Activated CD4-positive, alpha-beta T cell treated with anti-CD3 and anti-CD28 coated beads, Interleukin-2, amount 10 ng/mL, durations not matched to agents 7 days and 5 days (primary cell): ENCODE data around the gene CACNA1D. TPM values are rescaled to one million over a fixed set of nuclear protein-coding genes. Genes with fewer than 3 reads are reported as not detected.

Experiments
- CTCF ChIA-PET: fragments of 350-600 bp; sonication (Branson Sonifier 250); formaldehyde crosslinking; loops from one replicate; lab custom pipeline; 2021; ENCODE audit warnings: antibody characterized with exemption; lab: Charles Lee
- POLR2A ChIA-PET: fragments of 350-600 bp; sonication (Branson Sonifier 250); formaldehyde crosslinking; loops from one replicate; lab custom pipeline; 2021; ENCODE audit warnings: antibody characterized with exemption; lab: Charles Lee
- DNase-seq: peaks from one replicate; pipeline ENCODE4 v3.0.0-alpha.2; 2020
- H3K27ac Mint-ChIP-seq: one replicate; pipeline ENCODE4 v1.8.0; 2021; ENCODE audit warnings: mild to moderate bottlenecking, moderate library complexity, mixed read lengths
- H3K27me3 Mint-ChIP-seq: one replicate; pipeline ENCODE4 v1.8.0; 2021; ENCODE audit warnings: mixed read lengths
- H3K36me3 Mint-ChIP-seq: one replicate; pipeline ENCODE4 v1.8.0; 2021; ENCODE audit warnings: low read depth, mixed read lengths
- H3K4me1 Mint-ChIP-seq: one replicate; pipeline ENCODE4 v1.8.0; 2021; ENCODE audit warnings: mixed read lengths
- H3K4me3 Mint-ChIP-seq: one replicate; pipeline ENCODE4 v1.8.0; 2021; ENCODE audit warnings: mild to moderate bottlenecking, moderate library complexity, mixed read lengths
- H3K9me3 Mint-ChIP-seq: one replicate; pipeline ENCODE4 v1.8.0; 2021; ENCODE audit warnings: mixed read lengths
- total RNA-seq, 2 experiments: library from RNA; stranded (reverse); gene quantifications; one replicate each; pipeline ENCODE4 v1.2.3, GENCODE V29; 2021

CACNA1D gene
- total RNA-seq, 2 experiments from 2014 or later, result 0.15 to 0.33 TPM

DNA sequence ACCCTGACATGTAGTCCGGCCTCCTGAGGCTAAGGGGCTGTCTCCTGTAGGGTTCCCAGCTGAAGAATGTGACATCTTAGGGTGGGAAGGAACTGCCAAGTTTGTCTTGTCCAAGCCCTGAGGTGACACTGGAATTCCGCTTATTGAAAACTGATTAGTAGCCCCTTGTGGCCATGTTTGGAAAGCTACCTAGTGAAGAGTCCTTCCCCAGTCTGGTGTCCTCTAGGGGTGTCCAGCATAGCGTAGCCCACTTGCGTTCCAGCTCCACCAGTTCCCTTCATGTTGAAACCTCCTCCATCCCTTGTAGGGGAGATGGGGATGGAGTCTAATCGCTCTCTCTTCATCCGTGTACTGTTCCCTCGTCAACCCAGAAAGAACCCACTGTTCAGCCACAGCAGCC, 272.3 kb downstream of the CACNA1D start:
- Mint-ChIP-seq H3K4me1 (no peaks in the 10 kb centered on the region), H3K27me3 (peaks cover 16% of the 10 kb centered on the region), H3K36me3 (no peaks in the 10 kb centered on the region), H3K27ac (no peak overlapping the region), H3K9me3 (no peaks in the 10 kb centered on the region), H3K4me3 (no peak overlapping the region)
- CTCF ChIA-PET, result interaction anchor here (1.9 kb wide), 1 partner anchor 10 kb away, joined by 6 read pairs; no protein-coding TSS in a partner anchor
- POLR2A ChIA-PET, result no interaction called here
- no peak for DNase-seq

DNA sequence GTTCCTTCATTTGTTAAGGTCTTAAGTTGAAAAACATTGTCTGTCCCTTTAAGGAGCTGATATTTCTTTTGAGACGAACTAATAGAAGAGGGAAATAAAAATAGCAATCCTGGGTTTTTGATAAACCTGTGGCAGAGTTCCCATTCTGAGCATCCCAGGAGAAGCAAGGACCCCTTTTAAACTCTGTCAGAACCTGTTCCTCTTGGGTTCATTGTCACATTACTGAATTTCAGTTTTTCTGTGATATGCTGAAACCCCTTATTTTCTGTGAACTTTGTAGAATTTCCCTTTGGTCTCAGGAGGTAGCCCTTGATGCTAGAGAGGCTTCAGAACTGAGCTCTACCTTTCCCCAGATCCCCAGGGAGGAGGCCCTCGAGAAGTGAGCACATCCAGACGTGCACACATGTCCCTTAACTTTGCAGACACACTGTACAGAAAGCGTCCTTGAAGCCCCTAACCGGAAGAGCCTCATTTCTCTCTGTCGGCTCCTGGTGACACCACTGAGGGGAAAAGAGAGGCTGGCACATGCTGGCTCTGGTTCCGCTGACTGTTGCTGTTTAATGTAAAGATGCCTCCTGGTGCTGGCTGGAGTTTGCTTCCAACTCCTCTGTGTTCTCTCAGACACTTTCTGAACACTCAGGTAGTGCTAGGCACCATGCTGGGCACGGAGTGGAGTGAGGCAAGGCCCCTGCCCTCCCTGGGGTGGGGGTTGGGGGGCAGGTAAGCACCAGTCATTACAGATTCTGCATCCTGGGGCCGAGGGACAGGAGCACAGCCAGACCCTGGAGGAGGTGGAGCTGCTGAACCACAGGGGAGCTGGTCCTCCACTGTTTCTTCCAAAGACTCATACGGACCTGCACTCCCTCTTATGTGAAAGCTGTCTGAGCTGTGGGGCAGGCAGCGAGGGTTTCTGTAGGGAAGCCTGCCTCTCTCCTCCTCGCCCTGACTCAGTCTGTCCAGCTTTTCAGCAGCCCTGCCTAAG, 274.4 kb downstream of the CACNA1D start:
- DNase-seq, result no peak
- Mint-ChIP-seq H3K27ac (no peak overlapping the region), H3K4me3 (no peak overlapping the region), H3K27me3 (peaks cover 22% of the 10 kb centered on the region), H3K4me1 (no peaks in the 10 kb centered on the region), H3K9me3 (no peaks in the 10 kb centered on the region), H3K36me3 (no peaks in the 10 kb centered on the region)
- ChIA-PET CTCF (interaction anchor here (2.0 kb wide), 1 partner anchor 18 kb away, joined by 4 read pairs; no protein-coding TSS in a partner anchor), POLR2A (no interaction called here)

DNA sequence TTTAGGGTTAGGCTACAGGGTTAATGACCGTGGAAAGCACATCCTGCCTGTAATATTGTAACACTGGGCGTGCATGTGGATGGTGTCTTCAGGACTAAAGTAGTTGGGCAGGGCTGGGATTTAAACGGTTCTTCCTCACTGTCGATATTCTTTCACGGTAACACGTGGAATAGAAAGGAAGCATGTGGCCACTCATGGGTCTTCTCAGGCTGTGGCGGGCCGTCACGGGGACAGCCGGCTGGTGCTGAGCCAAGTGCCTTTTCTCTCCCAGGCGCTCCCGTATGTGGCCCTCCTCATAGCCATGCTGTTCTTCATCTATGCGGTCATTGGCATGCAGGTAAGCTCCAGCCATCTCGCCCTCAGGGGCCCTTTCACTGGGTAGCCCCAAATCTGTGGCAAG, 278.2 kb downstream of the CACNA1D start:
- peaks cover 25% of the 10 kb centered on the region for H3K27me3 Mint-ChIP-seq
- DNase-seq, result no peak
- ChIA-PET CTCF (no interaction called here), POLR2A (no interaction called here)
- H3K9me3 Mint-ChIP-seq, result no peaks in the 10 kb centered on the region
- no peak overlapping the region for H3K4me3 Mint-ChIP-seq
- no peaks in the 10 kb centered on the region for H3K36me3 Mint-ChIP-seq
- H3K4me1 Mint-ChIP-seq, result peaks cover 1% of the 10 kb centered on the region
- no peak overlapping the region for H3K27ac Mint-ChIP-seq

DNA sequence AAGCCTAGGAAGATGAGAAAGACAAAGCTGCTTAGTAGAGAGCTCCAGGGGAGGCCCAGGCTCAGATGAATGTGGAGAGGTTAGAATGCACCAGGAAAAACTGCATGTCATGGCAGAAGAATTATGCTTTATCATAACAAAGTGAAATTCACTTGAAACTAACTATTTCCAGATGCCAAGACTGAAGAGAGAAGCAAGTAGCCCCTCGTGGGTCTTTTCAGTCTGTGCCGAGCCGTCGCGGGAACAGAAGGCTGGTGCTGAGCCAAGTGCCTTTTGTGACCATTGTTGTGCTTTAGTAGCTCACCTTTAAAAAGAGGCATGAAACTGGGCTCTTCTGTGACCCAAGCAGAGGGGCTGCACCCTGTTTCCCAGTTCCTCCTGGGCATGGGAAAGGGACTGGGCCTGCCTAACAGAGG, 278.6 kb downstream of the CACNA1D start:
- Mint-ChIP-seq H3K27ac (no peak overlapping the region), H3K27me3 (peaks cover 25% of the 10 kb centered on the region), H3K36me3 (no peaks in the 10 kb centered on the region), H3K4me1 (peaks cover 3% of the 10 kb centered on the region), H3K4me3 (no peak overlapping the region), H3K9me3 (no peaks in the 10 kb centered on the region)
- ChIA-PET CTCF (no interaction called here), POLR2A (no interaction called here)
- DNase-seq, result no peak

- peaks cover 3% of the 10 kb centered on the region for H3K4me1 Mint-ChIP-seq
- ChIA-PET POLR2A (no interaction called here), CTCF (no interaction called here)
- DNase-seq, result no peak
- no peaks in the 10 kb centered on the region for H3K36me3 Mint-ChIP-seq
- H3K4me3 Mint-ChIP-seq, result no peak overlapping the region
- no peaks in the 10 kb centered on the region for H3K9me3 Mint-ChIP-seq
- H3K27me3 Mint-ChIP-seq, result peaks cover 25% of the 10 kb centered on the region
- H3K27ac Mint-ChIP-seq, result no peak overlapping the region
These were observed 279.4 kb downstream of the CACNA1D start for GRCh38 chr3:53773611-53774368.

GRCh38 chr3:53774414-53774813, 280.0 kb downstream of the CACNA1D start:
- H3K4me1 Mint-ChIP-seq, result peaks cover 3% of the 10 kb centered on the region
- H3K27ac Mint-ChIP-seq, result no peak overlapping the region
- no peaks in the 10 kb centered on the region for H3K9me3 Mint-ChIP-seq
- DNase-seq, result no peak
- H3K4me3 Mint-ChIP-seq, result no peak overlapping the region
- CTCF ChIA-PET, result no interaction called here
- no peaks in the 10 kb centered on the region for H3K36me3 Mint-ChIP-seq
- POLR2A ChIA-PET, result no interaction called here
- peaks cover 22% of the 10 kb centered on the region for H3K27me3 Mint-ChIP-seq

- H3K27ac Mint-ChIP-seq, result no peak overlapping the region
- no peaks in the 10 kb centered on the region for H3K36me3 Mint-ChIP-seq
- H3K27me3 Mint-ChIP-seq, result peaks cover 20% of the 10 kb centered on the region
- no peak overlapping the region for H3K4me3 Mint-ChIP-seq
- CTCF ChIA-PET, result no interaction called here
- DNase-seq, result no peak
- POLR2A ChIA-PET, result no interaction called here
- no peaks in the 10 kb centered on the region for H3K9me3 Mint-ChIP-seq
- H3K4me1 Mint-ChIP-seq, result peaks cover 3% of the 10 kb centered on the region
These were observed 280.6 kb downstream of the CACNA1D start for GRCh38 chr3:53775018-53775417.

DNA sequence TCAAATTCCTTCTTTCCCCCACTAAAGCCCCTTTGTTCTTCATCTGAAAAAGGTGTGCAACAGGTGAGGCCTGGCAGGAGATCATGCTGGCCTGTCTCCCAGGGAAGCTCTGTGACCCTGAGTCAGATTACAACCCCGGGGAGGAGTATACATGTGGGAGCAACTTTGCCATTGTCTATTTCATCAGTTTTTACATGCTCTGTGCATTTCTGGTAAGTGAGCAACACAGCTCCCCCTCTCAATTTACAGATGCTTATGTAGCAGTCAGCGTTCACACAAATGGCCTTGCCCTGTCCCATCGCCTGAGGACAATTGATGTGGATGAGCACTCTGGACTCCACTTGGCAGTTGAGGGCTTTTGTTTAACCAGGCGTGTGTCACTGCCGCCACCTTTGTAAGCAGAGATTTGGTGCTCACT, 281.4 kb downstream of the CACNA1D start:
- Mint-ChIP-seq H3K4me1 (peaks cover 3% of the 10 kb centered on the region), H3K27ac (no peak overlapping the region), H3K36me3 (no peaks in the 10 kb centered on the region), H3K27me3 (peaks cover 14% of the 10 kb centered on the region), H3K9me3 (no peaks in the 10 kb centered on the region), H3K4me3 (no peak overlapping the region)
- no peak for DNase-seq
- POLR2A ChIA-PET, result no interaction called here
- CTCF ChIA-PET, result interaction anchor here (1.9 kb wide), 1 partner anchor 9 kb away, joined by 6 read pairs; no protein-coding TSS in a partner anchor

- no peak for DNase-seq
- H3K4me1 Mint-ChIP-seq, result peaks cover 3% of the 10 kb centered on the region
- H3K27me3 Mint-ChIP-seq, result peaks cover 17% of the 10 kb centered on the region
- ChIA-PET POLR2A (no interaction called here), CTCF (interaction anchor here (1.9 kb wide), 1 partner anchor 10 kb away, joined by 6 read pairs; no protein-coding TSS in a partner anchor)
- H3K27ac Mint-ChIP-seq, result no peak overlapping the region
- no peaks in the 10 kb centered on the region for H3K36me3 Mint-ChIP-seq
- no peak overlapping the region for H3K4me3 Mint-ChIP-seq
- H3K9me3 Mint-ChIP-seq, result no peaks in the 10 kb centered on the region
These were observed 282.2 kb downstream of the CACNA1D start for GRCh38 chr3:53776494-53777101.

DNA sequence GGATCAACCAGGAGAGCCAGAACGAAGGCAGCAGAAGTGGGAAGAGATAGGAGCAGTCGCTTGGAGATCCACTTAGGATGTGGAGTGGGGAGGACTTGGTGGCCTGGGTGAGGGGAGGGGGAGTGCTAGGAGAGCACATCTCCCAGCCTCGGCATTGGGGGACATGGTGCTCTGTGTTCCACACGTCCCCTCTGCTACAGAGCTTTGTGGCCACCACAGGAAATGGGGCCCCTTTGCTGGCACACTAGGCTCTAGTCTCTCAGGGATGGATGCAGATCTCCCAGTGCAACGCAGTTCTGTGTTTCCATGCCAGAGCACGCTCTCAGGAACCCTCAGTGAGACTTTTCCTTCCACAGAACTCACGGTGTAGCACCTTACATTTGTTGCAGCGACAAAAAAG, 283.1 kb downstream of the CACNA1D start:
- CTCF ChIA-PET, result interaction anchor here (1.9 kb wide), 1 partner anchor 11 kb away, joined by 6 read pairs; no protein-coding TSS in a partner anchor
- Mint-ChIP-seq H3K9me3 (no peaks in the 10 kb centered on the region), H3K4me1 (peaks cover 3% of the 10 kb centered on the region), H3K27me3 (peaks cover 14% of the 10 kb centered on the region), H3K36me3 (no peaks in the 10 kb centered on the region), H3K4me3 (no peak overlapping the region), H3K27ac (no peak overlapping the region)
- no peak for DNase-seq
- POLR2A ChIA-PET, result no interaction called here

DNA sequence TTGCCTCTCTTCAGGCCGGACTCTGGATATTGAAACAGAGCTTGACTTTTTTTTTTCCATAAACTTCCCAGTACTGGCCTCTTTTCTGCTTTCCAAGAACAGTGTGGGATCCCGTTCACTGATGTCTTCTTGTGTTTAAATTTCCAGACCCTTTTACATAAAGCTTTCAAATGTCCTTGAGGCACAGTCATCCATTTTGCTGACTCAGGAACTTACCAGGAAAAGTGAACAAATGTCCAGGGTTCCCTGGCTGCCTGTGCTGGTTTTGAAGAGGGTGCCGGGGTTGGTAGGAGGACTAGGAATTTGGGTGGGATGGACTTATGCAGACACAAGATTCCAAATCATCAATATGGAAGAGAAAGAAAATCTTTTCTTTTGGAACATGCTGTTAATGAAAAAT, 283.7 kb downstream of the CACNA1D start:
- H3K36me3 Mint-ChIP-seq, result no peaks in the 10 kb centered on the region
- no peak overlapping the region for H3K4me3 Mint-ChIP-seq
- no peak overlapping the region for H3K27ac Mint-ChIP-seq
- no peak for DNase-seq
- H3K27me3 Mint-ChIP-seq, result peaks cover 14% of the 10 kb centered on the region
- CTCF ChIA-PET, result no interaction called here
- POLR2A ChIA-PET, result no interaction called here
- H3K4me1 Mint-ChIP-seq, result peaks cover 3% of the 10 kb centered on the region
- H3K9me3 Mint-ChIP-seq, result no peaks in the 10 kb centered on the region

GRCh38 chr3:53780171-53780570, 285.8 kb downstream of the CACNA1D start:
- H3K4me1 Mint-ChIP-seq, result peaks cover 3% of the 10 kb centered on the region
- H3K4me3 Mint-ChIP-seq, result no peak overlapping the region
- DNase-seq, result no peak
- H3K9me3 Mint-ChIP-seq, result no peaks in the 10 kb centered on the region
- ChIA-PET POLR2A (no interaction called here), CTCF (no interaction called here)
- peaks cover 8% of the 10 kb centered on the region for H3K27me3 Mint-ChIP-seq
- H3K27ac Mint-ChIP-seq, result no peak overlapping the region
- H3K36me3 Mint-ChIP-seq, result no peaks in the 10 kb centered on the region
